Measurements from ENCODE around the gene S100A11. TPM values are rescaled to one million over a fixed set of nuclear protein-coding genes. Genes with fewer than 3 reads are reported as not detected.

The S100A11 gene
- total RNA-seq, 4 donors from 2014 or later, result 120 to 368 (median 160) TPM

GRCh38 chr1:152007047-152007446 is 29.8 kb downstream of the S100A11 start:
- intact Hi-C loops (cut with DNase I), result no loop called here
- Histone ChIP-seq H3K27me3 (no peaks in the 10 kb centered on the region), H3K9me3 (no peaks in the 10 kb centered on the region), H3K4me3 (replicated peaks in 1 of 3) (no peak overlapping the region), H3K4me1 (peaks cover 0 to 5% of the 10 kb centered on the region in 2 donors), H3K27ac (no peak overlapping the region), H3K36me3 (no peaks in the 10 kb centered on the region)
- DNase-seq, result no peak
- WGBS, 2 donors, result 54 to 57% methylated on average over 2 of the region's 2 CpGs
- TF ChIP-seq POLR2A (IDR thresholded peaks at IDR 0.05) (no peak), CTCF (IDR thresholded peaks at IDR 0.05) (no peak)

- Histone ChIP-seq H3K9me3 (no peaks in the 10 kb centered on the region), H3K27ac (no peak overlapping the region), H3K36me3 (no peaks in the 10 kb centered on the region), H3K4me1 (peaks cover 0 to 11% of the 10 kb centered on the region in 2 donors), H3K4me3 (replicated peaks in 1 of 3) (no peak overlapping the region), H3K27me3 (no peaks in the 10 kb centered on the region)
- TF ChIP-seq POLR2A (IDR thresholded peaks at IDR 0.05), result no peak
- no peak for TF ChIP-seq CTCF (IDR thresholded peaks at IDR 0.05)
- intact Hi-C loops (cut with DNase I), result no loop called here
- WGBS, 2 donors, result 59% methylated on average over 4 of the region's 4 CpGs
- no peak for DNase-seq
Measured at GRCh38 chr1:152005360-152005912, 31.4 kb downstream of the S100A11 start.

GRCh38 chr1:152003846-152004442 is 32.9 kb downstream of the S100A11 start:
- Histone ChIP-seq H3K27ac (no peak overlapping the region), H3K4me3 (replicated peaks in 1 of 3) (no peak overlapping the region), H3K27me3 (no peaks in the 10 kb centered on the region), H3K9me3 (no peaks in the 10 kb centered on the region), H3K36me3 (no peaks in the 10 kb centered on the region), H3K4me1 (peaks cover 0 to 11% of the 10 kb centered on the region in 2 donors)
- WGBS, 2 donors, result 70 to 80% methylated on average over 4 of the region's 4 CpGs
- no peak for TF ChIP-seq POLR2A (IDR thresholded peaks at IDR 0.05)
- no peak for TF ChIP-seq CTCF (IDR thresholded peaks at IDR 0.05)
- no peak for DNase-seq
- intact Hi-C loops (cut with DNase I), result no loop called here

- intact Hi-C loops (cut with DNase I), result no loop called here
- no peaks in the 10 kb centered on the region for H3K9me3 ChIP-seq
- no peak for DNase-seq
- H3K36me3 ChIP-seq, result no peaks in the 10 kb centered on the region
- 33 to 56% methylated on average over 3 of the region's 3 CpGs for WGBS, 2 donors
- peaks cover 0 to 11% of the 10 kb centered on the region in 2 donors for H3K4me1 ChIP-seq
- H3K4me3 ChIP-seq (replicated peaks in 1 of 3), result no peak overlapping the region
- H3K27me3 ChIP-seq, result no peaks in the 10 kb centered on the region
- H3K27ac ChIP-seq, result no peak overlapping the region
- no peak for TF ChIP-seq POLR2A (IDR thresholded peaks at IDR 0.05)
- no peak for TF ChIP-seq CTCF (IDR thresholded peaks at IDR 0.05)
Measured at GRCh38 chr1:152002960-152003359, 33.8 kb downstream of the S100A11 start.
